ENCODE results near the gene REV3L. TPM values are rescaled to one million over a fixed set of nuclear protein-coding genes. Genes with fewer than 3 reads are reported as not detected.

Gene REV3L
- total RNA-seq, 1 experiment from 2014 or later, result 25.3 TPM

- Histone ChIP-seq H3F3A (ENCODE audit: low read length, unreplicated experiment) (no peaks in the 10 kb centered on the region), H3K27ac (ENCODE audit: low read length) (no peak overlapping the region), H3K27me3 (ENCODE audit: low read length) (no peaks in the 10 kb centered on the region), H3K4me1 (ENCODE audit: insufficient read depth, low read length) (peaks cover 11% of the 10 kb centered on the region), H3K36me3 (ENCODE audit: low read depth, low read length) (no peaks in the 10 kb centered on the region; the same call in 1 of the 2 replicates), H3K4me3 (ENCODE audit: low read length) (no peak overlapping the region), H3K9me3 (ENCODE audit: low read length) (no peaks in the 10 kb centered on the region), H3K4me2 (ENCODE audit: low read length) (no peak overlapping the region), H2AFZ (ENCODE audit: low read length) (no peak overlapping the region), H3K9ac (ENCODE audit: low read length) (no peak overlapping the region), H3K79me2 (ENCODE audit: low read length) (peaks cover 21% of the 10 kb centered on the region), H4K20me1 (ENCODE audit: low read length) (no peaks in the 10 kb centered on the region), H3K9me2 (replicated peaks; ENCODE audit: low read length) (no peaks in the 10 kb centered on the region)
- DNase-seq, result no peak
- CTCF ChIA-PET, result no interaction called here
- intact Hi-C loops (cut with micrococcal nuclease), result no loop called here
- ATAC-seq, result no peak
- BruUV-seq (replicated peaks), result no TSS peak
- POLR2A ChIA-PET (ENCODE audit: unreplicated experiment), result no interaction called here
- TF ChIP-seq CTCF (conservative IDR thresholded peaks at IDR 0.05; ENCODE audit: low read depth, low read length), result no peak
- TF ChIP-seq EZH2phosphoT487 (IDR thresholded peaks at IDR 0.05; ENCODE audit: borderline replicate concordance, low read length), result no peak
- TF ChIP-seq EZH2 (IDR thresholded peaks at IDR 0.05; ENCODE audit: low read length, unreplicated experiment), result no peak
These were observed 216.7 kb downstream of the REV3L start for GRCh38 chr6:111266276-111266675.

DNA sequence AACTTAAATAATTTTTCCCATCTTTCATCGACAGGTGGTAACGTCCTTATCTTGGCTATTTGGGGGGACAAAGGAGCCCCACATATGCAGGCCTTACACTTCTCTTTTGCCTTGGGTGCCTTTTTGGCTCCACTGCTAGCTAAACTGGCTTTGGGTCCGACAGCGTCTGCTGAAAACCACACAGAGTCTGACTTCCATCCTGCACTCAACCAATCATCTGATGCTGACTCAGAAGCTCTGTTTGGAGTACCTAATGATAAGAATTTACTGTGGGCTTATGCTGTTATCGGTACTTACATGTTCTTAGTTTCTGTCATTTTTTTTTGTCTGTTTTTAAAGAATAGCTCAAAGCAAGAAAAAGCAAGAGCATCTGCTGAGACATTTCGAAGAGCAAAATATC, 217.2 kb downstream of the REV3L start:
- Histone ChIP-seq H3K4me2 (ENCODE audit: low read length) (no peak overlapping the region), H3K27me3 (ENCODE audit: low read length) (no peaks in the 10 kb centered on the region), H3K4me3 (ENCODE audit: low read length) (no peak overlapping the region), H4K20me1 (ENCODE audit: low read length) (no peaks in the 10 kb centered on the region), H3K36me3 (ENCODE audit: low read depth, low read length) (no peaks in the 10 kb centered on the region; the same call in 1 of the 2 replicates), H3K4me1 (ENCODE audit: insufficient read depth, low read length) (peaks cover 11% of the 10 kb centered on the region), H3K79me2 (ENCODE audit: low read length) (peaks cover 25% of the 10 kb centered on the region), H3K9ac (ENCODE audit: low read length) (no peak overlapping the region), H3K9me3 (ENCODE audit: low read length) (no peaks in the 10 kb centered on the region), H2AFZ (ENCODE audit: low read length) (no peak overlapping the region), H3F3A (ENCODE audit: low read length, unreplicated experiment) (no peaks in the 10 kb centered on the region), H3K9me2 (replicated peaks; ENCODE audit: low read length) (no peaks in the 10 kb centered on the region), H3K27ac (ENCODE audit: low read length) (no peak overlapping the region)
- ChIA-PET CTCF (no interaction called here), POLR2A (ENCODE audit: unreplicated experiment) (no interaction called here)
- ATAC-seq (no peak), DNase-seq (no peak)
- TF ChIP-seq EZH2 (IDR thresholded peaks at IDR 0.05; ENCODE audit: low read length, unreplicated experiment) (no peak), EZH2phosphoT487 (IDR thresholded peaks at IDR 0.05; ENCODE audit: borderline replicate concordance, low read length) (no peak), CTCF (conservative IDR thresholded peaks at IDR 0.05; ENCODE audit: low read depth, low read length) (no peak)
- intact Hi-C loops (cut with micrococcal nuclease), result no loop called here
- no TSS peak for BruUV-seq (replicated peaks)

DNA sequence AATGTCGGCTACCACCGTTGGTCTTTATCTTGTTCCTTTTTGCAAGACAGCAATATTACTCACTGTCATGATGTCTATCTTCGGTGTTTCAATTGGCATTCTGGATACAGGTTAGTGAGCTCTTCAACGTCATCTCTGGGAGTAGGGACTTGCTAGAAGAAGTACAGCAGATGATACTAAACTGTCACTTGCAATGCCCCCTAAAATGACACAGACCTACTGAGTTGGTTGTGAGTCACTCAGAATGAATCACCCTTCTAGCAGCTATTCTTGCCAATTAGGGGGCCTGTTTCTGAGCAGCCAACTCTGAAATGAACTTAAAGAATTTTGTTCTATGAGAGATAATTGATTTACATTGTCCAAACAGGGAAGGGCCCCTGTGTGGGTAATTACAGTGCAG, 219.2 kb downstream of the REV3L start:
- H3K9me3 ChIP-seq (ENCODE audit: low read length), result no peaks in the 10 kb centered on the region
- no peaks in the 10 kb centered on the region for H4K20me1 ChIP-seq (ENCODE audit: low read length)
- H3K36me3 ChIP-seq (ENCODE audit: low read depth, low read length), result no peaks in the 10 kb centered on the region; the same call in 1 of the 2 replicates
- ChIA-PET POLR2A (ENCODE audit: unreplicated experiment) (no interaction called here), CTCF (no interaction called here)
- ATAC-seq (peak; percentile 48), DNase-seq (peak; percentile 73)
- H3K9me2 ChIP-seq (replicated peaks; ENCODE audit: low read length), result no peaks in the 10 kb centered on the region
- TF ChIP-seq EZH2phosphoT487 (IDR thresholded peaks at IDR 0.05; ENCODE audit: borderline replicate concordance, low read length) (no peak), EZH2 (IDR thresholded peaks at IDR 0.05; ENCODE audit: low read length, unreplicated experiment) (no peak), CTCF (conservative IDR thresholded peaks at IDR 0.05; ENCODE audit: low read depth, low read length) (no peak)
- no peak overlapping the region for H2AFZ ChIP-seq (ENCODE audit: low read length)
- no TSS peak for BruUV-seq (replicated peaks)
- peaks cover 36% of the 10 kb centered on the region for H3K79me2 ChIP-seq (ENCODE audit: low read length)
- peaks cover 11% of the 10 kb centered on the region for H3K4me1 ChIP-seq (ENCODE audit: insufficient read depth, low read length)
- no peaks in the 10 kb centered on the region for H3F3A ChIP-seq (ENCODE audit: low read length, unreplicated experiment)
- no peak overlapping the region for H3K4me3 ChIP-seq (ENCODE audit: low read length)
- intact Hi-C loops (cut with micrococcal nuclease), result no loop called here
- H3K9ac ChIP-seq (ENCODE audit: low read length), result no peak overlapping the region
- H3K4me2 ChIP-seq (ENCODE audit: low read length), result peak overlapping the region; percentile 57; the same call in 1 of the 2 replicates
- no peaks in the 10 kb centered on the region for H3K27me3 ChIP-seq (ENCODE audit: low read length)
- H3K27ac ChIP-seq (ENCODE audit: low read length), result no peak overlapping the region

All from PC-3 (cell line).